HG02981 (cell line): Measurements from ENCODE around the gene GKAP1.
"Not testable (repeated sequence)": the region's sequence is repeated elsewhere in the genome, so short reads cannot be mapped to it uniquely, and the experiment has no call there.

Experiments
- ATAC-seq: cut with Tn5 transposase; IDR thresholded peaks from one replicate; pipeline ENCODE4 v1.9.1; 2021; ENCODE audit warnings: mild to moderate bottlenecking, moderate library complexity; ENCODE audit not compliant: unreplicated experiment

Gene GKAP1

DNA sequence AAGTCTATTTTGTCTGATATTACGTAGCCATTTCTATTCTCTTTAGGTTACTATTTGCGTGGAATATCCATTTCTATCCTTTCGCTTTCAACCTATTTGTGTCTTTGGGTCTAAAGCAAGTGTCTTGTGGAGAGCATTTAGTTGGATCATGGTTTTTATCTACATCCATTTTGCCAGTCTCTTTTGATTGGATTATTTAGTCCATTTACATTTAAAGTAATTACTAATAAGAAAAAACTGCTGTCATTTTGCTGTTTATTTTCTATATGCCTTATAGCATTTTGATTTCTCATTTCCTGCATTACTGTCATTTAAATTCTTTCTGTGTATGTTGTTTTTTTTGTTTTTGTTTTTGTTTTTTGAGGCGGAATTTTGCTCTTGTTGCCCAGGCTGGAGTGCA lies 83.8 kb downstream of the GKAP1 start:
- ATAC-seq = no peak

DNA sequence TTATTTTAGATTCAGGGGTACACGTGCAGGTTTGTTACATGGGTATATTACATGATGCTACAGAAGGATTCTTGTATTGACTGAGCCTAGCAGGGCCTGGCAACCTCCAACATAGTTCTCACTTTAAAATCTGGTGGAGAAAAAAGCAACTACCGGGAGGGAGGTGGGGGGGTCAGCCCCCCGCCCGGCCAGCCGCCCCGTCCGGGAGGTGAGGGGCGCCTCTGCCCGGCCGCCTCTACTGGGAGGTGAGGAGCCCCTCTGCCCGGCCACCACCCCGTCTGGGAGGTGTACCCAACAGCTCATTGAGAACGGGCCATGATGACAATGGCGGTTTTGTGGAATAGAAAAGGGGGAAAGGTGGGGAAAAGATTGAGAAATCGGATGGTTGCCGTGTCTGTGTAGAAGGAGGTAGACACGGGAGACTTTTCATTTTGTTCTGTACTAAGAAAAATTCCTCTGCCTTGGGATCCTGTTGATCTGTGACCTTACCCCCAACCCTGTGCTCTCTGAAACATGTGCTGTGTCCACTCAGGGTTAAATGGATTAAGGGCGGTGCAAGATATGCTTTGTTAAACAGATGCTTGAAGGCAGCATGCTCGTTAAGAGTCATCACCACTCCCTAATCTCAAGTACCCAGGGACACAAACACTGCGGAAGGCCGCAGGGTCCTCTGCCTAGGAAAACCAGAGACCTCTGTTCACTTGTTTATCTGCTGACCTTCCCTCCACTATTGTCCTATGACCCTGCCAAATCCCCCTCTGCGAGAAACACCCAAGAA lies 88.8 kb downstream of the GKAP1 start:
- not testable (repeated sequence) for ATAC-seq

DNA sequence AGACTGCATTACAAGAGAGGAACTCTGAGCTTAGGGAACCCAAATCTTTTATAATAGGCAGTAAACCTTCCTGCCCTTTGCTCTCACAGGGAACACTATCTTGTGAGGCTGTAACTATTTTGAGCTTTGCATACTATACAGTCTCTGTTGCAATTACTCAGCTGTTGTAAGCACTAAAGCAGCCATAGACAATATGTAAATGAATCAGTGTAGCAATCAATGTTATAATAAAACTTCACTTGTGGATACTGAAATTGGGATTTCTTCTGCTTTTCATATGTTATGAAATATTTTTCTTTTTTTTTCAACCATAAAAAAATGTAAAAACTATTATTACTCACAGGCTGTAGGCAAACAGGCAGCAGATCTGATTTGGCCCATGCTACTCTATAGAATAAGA lies 93.1 kb downstream of the GKAP1 start:
- no peak for ATAC-seq

DNA sequence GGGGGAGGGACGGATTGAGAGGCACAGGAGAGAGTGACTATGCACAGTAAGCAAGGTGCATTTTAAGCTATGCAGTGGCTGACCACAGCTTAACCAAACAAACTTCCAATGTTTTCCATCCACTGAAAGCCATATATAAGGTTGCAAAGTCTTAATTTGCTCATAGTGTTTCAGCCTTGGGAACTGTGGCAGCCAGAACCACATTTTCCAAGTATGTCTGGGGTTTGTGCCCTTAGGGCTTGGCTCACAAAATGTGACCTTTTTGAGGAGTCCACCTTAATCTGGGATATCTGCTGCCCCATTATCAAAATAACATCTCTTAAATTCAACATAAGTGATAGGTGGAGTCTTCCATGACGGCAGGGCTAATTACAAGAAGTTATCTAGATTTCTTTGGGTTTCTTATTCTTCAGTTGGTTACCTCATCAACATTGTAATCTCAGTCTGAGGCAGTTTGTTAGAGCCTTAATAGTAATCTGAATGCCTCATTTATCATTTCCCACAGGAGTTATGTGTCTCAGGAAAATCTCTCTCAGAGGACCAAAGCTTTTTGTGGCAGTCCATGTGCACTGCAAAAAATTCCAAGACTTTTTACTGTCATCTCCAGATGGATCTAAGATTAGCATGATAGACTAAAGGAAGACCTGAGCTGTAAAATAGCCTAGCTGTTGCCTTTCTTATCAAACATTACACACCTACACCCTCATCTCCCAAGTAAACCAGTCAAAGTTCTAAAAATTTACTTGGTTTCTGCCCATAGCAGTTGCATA lies 94.7 kb downstream of the GKAP1 start:
- no peak for ATAC-seq

DNA sequence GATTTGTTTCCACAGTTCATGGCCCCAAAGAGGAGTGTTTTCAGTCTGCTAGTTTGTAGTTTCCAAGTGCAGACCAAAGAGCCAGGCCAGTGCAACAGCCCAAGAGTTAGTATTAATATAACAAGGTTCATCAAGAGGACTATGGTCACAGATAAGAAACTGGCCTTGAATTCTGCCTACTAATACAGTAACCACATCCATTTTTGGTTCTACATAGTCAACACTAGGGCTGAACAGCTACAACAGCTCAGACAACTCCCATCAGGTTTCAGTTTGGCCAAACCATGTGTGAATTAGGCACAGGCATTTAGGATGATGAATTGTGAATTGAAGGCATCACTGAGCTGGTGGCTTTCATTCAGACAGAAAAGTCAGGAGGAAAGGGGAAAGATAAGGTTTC lies 96.1 kb downstream of the GKAP1 start:
- ATAC-seq = no peak

DNA sequence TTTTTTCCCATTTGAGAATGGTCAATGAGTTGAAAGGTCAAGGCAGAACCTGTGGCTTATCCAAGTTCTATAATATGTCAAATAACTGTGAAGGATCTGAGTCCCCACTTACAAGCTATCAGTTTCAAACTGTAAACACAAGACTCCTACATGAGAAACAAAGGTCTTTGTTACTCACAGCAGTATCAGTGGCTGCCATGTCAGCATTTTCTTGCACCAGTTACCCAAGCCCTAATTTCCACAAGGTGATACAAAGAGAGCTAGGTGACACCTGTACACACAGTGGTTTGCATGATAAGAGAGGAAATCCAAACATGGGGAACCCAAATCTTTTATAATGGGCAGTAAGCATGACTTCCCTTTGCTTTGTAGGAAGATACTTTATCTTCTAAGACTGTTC lies 101.8 kb downstream of the GKAP1 start:
- no peak for ATAC-seq

DNA sequence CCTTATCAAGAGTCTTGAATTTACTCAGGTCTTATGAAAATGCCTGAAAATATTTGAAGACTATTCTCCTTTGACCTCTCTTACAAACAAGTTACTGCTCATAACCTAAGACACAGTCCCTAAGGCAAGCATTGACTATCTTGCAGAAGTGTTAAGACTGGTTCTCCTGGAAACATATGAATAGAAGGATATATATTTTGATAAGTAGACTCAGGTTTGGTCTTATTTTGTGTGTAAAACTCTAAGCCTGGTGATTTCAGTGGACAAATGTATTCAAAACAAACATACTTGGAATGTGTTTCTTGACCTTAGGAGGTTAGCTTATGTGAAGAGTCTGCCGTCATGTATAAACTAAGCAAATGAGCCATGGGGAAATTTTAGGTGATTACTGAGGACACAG lies 102.3 kb downstream of the GKAP1 start:
- no peak for ATAC-seq

DNA sequence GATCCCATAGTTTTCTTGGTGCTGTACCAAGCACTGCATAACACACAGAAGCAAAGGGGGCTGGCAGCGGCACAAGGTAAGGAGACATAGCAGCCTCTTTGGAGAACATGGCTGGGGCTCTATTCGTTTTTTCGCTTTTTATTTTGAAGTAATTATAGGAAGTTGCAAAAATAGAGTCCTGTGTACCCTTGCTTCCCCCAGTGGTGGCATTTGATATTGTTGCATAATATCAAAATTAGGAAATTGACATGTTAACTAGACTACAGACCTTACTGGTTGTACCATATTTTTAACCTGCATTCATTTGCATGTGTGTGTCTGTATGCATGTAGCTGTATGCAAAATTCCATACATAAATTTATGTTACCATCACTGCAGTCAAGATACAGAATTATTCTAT lies 103.2 kb downstream of the GKAP1 start:
- ATAC-seq = peak; percentile 51

DNA sequence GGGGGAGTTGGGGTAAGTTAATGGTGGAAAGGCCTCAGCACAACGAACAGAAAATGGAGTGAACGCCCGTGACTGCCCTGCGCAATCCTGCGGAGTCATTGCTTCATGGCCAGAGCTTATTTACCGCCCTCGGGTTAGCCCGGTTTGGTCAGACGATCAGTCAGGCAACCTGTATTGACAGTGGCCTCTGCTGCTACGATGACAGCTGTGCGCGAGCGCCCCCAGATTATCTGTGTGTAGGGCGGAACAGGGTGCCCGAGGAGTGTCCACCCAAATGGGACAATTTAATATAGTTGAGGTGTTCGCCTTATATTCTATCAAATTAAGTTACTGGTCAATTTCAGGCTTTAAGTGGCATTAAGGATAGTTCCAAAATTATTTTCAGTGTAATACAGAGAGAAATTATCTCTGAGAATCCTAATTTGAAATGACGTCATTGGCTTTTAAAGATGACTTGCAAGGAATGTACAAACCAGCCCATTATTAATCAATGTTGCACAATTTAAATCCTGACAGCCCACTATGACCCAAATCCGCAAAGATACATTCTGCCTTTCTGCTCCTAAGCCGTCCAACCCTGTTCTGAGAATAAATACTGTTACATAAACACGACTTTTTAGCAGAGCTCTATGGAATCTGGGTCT lies 108.9 kb downstream of the GKAP1 start:
- ATAC-seq = peak; percentile 54

DNA sequence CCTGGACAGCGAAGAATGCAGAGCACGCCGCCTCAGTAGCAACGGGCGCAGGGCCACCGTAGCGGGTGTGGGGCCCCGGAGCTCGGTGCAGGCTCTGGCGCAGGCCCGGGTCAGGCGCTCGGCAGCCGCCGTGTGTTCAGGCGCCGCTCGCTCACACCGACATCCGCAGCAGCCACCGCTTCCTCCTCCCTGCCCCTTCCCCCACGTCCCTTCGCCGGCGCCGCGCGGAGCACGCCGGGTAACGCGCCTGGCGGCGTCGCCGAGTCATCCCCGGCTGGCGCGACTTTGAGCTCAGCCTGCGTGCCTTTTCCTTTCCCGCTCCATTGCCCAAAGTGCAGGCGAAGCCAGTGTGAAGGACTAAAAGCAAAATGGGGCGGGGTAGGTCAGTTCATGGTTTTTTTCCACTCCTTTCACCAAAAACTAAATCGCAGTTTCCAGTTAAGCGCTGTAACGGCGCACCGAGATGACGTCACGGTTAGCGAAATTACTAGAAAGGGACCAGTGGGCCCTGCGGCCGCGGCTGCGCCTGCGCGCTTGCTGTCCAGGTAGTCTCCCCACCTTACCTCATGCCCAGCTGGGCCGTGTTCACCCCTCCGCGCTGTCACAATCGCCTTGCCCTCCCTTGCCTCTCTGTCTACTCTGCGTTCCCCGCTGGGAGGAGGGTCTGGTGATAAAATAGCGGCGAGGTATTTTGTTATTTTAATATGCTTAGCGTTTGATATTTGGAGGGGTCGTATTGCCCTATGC lies 109.6 kb downstream of the GKAP1 start, which contains the start of gene UBQLN1:
UBQLN1 (minus strand) TSS at position 191 of the 747 bp plus-strand sequence. CDS start 279 bp downstream, outside the sequence.
- peak; percentile 73 for ATAC-seq

DNA sequence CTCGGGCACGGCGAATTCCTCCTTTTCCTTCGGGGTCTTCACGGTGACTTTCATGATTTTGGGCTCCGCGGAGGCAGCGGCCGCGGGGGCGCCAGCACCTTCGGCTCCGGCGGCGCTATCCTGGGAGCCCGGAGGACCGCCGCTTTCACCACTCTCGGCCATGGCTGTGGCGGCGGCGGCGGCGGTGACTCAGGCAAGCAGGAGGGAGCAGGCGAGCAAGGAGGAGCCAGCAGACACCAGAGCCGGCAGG lies 110.1 kb downstream of the GKAP1 start:
- peak; percentile 43 for ATAC-seq

DNA sequence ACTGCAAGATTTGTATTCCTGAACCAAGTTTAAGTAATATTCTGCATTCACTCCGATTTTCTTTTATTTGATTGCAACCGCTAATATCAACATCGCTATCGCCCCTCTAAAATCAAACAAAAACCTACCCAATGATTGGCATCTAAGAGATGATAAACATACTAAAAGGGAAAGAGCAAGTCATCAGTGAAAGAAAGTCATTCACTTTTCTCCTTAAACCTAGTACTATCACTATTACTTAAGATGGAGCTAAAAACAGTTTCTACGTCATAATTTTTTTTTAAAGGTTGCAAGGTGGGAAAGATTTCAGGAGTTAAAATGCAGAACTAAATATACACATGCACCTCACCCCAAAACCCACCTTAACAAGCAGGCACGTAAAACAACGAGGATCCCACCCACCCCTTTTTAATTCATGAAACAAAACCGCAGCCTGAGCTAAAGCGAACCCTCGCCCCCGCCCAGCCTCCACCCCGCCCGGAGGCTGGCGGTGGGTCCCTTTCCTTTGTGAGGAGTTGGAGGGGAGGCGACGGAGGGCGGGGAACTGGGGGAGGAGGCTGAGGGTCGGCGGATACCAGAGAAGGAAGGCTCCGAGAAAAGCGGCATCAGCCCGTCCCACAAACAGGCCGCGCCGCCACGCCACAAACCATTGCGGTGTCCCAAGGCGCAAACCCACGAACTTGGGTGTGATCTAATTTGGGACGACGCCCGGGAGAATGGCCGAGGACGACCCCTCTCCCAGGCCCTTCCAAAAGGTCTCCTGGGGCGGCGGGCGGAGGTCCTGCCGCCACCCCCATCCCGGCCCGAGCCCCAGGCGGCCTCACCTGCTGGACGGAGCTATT lies 110.7 kb downstream of the GKAP1 start:
- ATAC-seq = peak; percentile 6

DNA sequence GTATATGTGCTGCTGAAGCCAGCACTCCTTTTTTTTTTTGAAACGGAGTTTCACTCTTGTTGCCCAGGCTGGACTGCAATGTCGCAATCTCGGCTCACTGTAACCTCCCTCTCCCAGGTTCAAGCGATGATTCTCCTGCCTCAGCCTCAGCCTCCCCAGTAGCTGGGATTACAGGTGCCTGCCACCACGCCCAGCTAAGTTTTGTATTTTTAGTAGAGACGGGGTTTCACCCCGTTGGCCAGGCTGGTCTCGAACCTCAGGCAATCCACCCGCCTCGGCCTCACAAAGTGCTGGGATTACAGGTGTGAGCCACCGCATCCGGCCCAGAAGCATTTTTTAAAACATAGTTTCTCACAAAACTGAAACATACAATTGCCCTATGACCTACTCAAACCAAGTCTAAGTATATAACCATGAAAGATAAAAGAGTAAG lies 112.3 kb downstream of the GKAP1 start:
- ATAC-seq = not testable (repeated sequence)

DNA sequence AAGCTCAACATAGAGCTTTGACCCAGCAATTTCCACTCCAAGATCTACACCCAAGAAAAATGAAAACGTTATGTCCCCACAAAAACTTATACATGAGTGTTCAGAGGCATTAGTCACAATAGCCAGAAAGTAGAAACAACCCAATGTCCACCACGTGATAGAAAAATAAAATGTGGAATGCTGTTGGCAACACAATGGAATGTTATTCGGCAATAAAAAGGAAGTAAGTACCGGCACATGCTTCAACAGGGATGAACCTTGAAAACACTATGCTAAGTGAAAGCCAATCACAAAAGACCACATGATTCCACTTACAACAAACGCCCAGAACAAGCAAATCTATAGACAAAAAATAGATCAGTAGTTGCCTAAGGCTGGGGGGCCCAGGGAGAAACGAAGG lies 115.8 kb downstream of the GKAP1 start:
- no peak for ATAC-seq

DNA sequence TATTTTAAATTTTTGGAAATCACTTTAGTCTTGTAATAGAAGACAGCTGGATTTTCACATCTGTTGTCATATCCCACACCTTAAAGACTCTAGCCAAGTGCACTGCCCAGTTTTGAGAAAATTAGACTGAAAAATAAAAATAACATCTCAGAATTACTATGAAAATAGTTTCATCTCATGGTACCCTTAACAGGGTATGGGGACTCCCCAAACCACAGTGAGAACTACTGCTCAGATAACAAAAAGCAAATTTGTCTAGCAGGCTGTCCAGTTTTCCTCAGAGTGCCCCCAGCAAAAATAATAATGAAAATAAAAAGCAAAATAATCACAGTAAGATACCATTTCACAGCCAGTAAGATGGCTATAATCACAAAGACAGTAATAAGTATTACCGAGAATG lies 116.3 kb downstream of the GKAP1 start:
- ATAC-seq = no peak

DNA sequence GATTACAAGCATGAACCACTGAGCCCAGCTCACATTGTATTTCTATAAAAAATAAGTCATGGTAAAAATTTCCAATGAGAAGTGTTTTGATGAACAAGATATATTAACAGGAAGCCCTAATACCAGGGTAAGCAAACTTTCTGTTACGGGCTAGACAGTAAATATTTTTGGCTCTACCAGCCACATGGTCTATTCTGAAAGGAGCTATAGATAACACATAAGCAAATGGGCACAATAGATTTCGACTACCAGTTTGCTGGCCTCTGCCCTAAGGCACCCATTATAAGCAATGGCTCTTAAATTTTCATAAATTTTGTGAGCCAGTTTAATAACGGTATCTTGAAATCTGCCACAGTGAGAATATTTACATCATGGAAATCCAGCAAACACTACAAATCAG lies 118.0 kb downstream of the GKAP1 start:
- ATAC-seq = peak; percentile 32

DNA sequence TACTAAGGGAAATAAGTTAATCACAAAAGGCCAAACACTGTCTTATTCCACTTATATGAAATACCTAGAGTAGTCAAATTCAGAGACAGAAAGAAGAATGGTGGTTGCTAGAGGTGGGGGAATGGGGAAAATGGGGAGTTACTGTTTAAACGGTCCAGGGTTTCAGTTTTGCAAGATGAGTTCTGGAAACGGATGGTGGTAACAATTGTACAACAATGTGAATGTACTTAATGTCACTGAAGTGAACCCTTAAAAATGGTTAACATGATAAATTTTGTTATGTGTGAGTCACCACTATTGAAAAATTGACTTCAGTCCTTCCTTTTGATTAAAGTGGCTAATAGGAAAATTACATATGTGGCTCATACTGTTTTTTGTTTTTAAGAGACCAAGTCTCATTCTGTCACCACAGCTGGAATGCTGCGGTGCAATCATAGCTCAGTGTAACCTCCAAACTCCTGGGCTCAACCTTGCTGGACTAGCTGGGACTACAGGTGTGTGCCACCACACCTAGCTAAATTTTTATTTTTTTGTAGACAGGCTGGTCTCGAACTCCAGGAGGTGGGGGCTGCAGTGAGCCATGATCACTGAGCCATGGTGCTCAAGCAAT lies 118.5 kb downstream of the GKAP1 start:
- peak; percentile 37 for ATAC-seq

DNA sequence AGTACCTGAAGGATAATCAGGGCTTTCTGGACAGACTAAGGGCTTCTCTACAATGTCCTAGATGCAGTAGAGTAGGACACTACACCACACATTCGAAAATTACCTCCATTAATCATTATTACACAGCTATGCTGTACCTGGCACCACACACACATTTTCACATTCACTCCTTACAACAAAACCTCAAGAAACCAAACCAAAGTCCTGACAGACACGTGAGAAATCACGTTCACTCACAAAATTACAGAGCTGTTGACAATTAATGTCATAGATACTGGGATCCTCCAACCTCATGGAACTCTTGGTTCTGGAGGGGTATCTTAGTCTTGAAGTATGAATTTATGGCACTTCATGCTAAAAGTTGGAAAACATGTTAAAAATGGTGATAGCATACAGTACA lies 126.1 kb downstream of the GKAP1 start:
- no peak for ATAC-seq
